HG03095 (cell line): ENCODE data around the gene ETV3L.

Source experiments
- ATAC-seq: cut with Tn5 transposase; IDR thresholded peaks from one replicate; pipeline ENCODE4 v1.9.1; 2021; ENCODE audit warnings: moderate library complexity; ENCODE audit not compliant: unreplicated experiment

Gene ETV3L

DNA sequence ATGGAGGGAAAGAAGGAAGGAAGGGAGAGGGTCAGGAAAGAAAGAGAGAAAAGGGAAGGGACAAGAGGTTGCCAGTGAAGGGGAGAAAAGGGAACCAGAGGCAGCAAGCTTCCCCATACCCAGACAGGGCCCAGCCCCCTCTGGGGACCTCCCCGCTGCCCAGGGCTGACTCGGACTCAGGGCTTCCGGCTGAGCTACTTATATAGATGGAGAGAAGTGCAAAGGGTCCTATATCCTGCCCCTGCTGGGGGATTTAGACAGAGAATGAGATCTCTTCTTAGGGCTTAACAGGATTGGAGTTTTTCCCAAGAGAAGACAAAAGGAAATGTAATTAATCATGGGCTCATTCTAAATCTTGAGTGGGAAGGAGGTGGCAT lies at the start of gene ETV3L:
Gene ETV3L (minus strand): TSS at position 176 of the 377 bp plus-strand sequence. CDS start 285 bp downstream, outside the sequence.
- no peak for ATAC-seq

DNA sequence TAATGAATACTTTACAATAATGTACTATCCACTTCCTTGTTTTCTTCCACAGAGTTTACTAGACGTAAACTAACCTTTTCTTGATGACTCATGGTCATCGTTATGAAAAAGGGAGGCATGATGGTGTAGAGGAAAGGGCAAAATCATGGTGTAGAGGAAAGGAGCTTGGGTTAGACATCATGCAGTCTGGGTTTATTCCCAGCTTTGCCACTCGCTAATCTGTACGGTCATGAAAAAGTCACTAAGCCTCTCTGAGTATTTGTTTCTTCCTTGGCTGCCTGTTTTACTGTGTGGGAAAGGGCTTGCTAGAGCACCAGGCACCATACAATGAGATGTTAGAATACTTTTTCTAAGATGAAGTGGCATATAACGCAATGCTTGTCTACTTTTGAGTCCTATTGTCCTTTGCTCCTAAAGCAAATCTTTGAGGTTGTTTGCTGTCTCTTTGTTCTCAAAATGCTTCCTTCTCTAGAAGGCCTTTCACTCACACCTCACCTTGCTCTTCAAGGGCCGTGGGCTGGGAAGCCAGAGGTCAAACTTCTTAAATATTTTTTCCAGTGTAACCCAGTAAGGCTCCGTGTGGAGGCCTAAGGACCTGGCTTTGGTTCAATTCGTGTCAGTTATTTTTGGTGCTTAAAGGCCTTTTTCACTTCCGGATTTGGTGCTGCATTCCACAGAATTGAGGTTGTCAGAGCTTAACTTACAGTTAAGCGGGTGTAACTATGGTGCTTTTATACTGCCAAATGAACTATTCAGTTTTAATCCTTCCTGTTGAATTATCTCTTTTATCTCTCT lies 48.5 kb upstream of the ETV3L start:
- ATAC-seq, result no peak

DNA sequence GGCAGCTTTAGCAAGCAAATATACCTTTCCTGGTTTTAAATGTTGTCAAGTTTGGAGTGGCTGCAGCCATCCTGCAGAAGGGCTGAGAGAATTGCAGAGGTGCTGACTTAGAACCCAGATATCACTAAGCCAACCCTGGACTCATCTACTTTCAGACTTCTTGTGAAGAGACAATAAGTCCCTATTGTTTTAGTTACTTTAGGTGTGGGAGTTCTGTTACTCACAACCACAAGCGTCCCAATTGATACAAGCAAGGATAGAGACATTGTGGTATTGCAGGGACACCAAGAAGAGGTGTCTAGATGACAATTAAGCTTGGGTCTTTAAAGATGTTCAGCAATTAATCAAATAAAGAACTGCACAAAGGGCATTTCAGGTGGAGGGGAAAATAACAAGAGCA lies 47.4 kb upstream of the ETV3L start:
- ATAC-seq, result no peak

DNA sequence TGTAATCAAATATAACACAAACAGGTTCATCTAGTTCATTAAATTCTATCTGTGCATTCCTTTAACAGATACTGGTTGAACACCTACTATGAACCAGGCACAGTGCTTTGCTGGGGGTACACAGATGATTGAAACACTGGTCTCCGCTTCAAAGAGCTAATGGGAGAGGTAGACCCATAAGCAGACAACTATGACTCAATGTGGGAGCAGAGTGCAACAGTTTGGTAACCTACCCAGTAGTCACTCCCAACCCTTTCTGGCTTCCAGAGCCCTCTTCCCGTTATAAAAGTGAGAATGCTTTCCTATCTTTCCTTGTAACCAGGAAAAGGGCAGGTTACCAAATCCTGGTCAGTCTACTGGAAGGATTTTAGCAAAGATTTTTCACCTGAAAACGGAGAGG lies 46.6 kb upstream of the ETV3L start:
- ATAC-seq, result no peak

DNA sequence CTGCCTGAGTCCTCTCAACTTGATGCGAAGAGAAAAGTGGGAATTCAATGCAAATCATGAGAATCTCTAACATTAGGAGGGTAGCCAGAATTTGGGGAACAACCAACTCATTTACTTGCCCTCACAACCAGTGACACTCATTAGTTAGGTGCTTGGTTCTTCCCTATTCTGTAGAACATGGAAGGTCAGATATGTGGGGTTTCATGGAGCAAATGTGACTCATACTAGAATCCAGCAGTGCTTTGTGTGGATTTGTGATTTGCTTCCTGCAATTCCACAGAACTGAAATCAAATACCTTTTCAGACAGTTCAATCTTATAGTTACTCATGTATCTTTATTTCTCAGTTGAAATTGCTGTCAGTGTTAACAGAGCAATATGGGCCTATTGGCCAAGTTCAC lies 45.5 kb upstream of the ETV3L start:
- no peak for ATAC-seq

DNA sequence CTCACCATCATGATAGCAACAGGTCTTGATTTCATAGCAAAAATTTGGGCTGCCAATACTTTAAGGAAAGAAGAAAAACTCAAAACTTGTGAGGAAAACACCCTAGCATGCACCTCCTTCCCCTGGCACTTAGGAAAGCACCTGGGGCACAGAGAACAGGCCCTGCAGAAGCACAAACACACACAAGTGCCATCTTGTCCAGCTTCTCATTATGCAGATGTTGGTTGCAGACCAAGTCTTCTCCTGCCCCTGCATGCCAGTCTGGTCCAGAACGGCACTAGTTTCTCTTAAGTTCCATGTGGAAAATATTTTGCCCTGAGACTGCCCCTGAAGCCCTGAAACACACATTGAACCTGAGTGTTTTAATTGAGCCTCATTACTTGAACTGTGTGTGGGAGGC lies 44.9 kb upstream of the ETV3L start:
- ATAC-seq, result no peak

DNA sequence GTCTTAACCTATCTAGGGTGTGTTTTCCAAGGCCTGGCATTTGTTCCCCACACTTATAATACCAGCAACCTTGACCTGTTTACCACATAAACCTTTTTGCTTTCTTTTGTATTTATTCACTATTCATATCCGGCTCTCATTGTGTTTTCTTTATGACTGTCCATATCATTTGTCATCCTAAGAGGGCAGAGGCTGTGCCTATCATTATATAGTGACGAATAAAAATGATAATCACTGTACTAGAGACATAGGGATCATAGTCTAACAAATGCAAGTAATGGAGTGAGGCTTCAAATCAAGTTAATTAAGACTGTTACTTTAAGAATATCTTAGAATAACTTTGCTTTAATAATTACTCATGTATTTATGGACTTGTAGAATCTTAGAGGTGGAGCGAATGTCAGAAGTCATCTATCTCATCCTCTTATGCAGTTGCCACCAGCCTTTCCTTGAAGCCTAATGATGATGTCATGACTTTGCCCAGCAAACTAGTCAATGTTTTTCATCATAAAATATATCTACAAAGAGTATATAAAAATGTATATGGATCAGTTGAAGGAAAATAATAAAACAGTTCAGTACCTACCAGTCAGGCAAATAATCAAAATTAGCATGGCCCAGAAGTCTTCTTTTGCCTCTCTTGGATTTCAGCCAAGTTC lies 43.3 kb upstream of the ETV3L start:
- no peak for ATAC-seq

DNA sequence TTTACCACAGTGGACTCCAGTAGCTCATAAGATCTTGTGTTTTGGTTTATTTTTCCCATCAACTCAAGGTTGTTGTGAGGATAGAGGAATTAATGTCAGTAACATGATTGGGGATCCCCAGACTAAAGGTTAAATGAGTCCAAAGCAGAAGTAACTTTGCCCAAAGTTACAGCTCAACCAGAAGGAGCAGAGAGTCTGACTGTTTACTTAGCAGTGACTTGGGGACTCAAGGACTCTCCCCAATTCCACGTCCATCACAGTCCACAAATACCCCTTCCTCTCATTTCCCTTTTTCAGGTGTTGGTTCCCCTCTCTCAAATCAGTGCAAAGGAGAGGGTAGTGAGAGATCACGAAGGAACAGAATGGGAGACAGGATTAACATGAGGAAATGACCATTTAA lies 42.6 kb upstream of the ETV3L start:
- ATAC-seq, result no peak

DNA sequence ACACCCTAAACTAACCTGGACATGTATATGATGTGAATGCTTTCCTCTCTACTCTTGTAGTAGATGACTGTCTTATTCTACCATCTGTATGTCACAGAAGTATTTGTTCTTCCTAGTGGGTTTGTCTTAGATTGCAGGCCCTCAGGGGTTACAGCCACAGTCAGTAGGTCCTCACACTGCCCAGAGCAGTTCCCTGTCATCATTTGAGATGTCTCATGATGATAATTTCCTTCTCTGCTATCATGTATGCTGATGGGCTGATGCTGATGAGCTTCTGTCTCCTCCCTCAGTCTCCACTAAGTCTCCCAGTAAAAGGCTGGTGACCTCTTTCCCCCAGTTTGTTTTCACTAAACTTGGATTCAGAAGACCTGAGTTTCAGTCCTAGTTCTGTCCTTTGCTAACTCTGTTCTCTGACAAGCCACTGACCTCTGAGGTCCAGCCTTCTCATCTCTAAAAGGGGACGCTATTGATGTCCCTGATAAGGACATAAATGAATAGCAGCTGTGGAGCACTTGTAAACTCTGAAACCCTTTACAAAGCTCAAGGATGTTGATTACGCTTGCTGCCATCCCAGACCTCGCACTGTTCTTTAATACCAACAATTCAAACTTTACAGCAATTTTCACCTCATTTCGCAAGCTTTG lies 41.7 kb upstream of the ETV3L start:
- ATAC-seq, result no peak

DNA sequence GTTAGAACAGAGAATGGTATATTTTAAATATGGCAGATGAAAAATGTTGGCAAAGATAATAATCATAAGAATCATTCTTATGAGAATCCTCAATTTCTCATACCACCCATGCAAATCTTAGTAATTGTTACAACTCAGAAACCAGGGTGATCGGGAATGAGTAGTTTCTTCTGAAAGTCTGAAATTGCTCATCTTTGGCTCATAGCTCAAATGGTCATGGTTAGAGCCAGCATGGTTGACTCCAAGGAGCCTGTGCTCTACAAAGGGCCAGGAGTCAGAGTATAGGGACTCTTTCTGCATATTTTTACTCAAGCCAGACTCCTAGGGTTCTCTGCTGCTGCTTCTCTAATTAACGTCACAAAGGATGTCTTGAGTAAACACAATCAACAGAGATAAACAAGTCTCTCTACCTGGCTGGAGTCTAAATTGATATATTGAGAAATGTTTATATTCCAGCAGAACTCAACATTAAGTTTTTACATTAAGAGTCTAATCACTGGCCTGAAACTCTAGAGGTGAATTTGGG lies 40.5 kb upstream of the ETV3L start:
- ATAC-seq, result no peak

DNA sequence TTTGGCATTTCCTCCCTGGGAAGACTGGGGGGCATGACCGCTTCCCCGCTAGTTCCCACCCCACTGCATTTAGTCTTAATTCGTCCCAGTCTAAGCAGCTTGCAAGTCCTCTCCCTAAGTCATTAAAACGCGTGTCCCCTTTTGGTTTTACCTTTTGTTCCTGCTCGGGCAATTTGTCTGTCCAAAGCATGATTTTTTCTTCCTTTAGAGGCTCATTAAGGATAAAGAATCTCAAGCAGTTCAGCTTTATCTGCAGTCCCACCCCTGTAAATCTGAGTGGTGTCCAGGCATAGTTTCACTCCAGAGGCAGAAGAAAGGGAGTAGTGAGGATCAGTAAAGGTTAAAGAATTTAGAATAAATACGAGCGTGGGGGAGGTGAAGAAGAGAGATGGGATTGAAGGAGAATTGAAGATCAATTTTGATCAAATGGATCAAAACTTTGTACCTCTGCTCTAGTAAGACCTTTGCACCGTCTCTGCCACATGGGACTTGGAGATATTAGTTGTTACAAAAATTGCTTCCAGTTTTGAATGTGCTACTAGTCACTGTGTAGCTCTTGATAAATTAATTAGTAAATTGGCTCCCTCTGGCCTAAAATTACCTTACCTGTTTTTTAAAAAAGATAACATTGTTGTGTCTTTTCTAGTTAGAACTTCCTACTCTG lies 39.6 kb upstream of the ETV3L start:
- no peak for ATAC-seq

DNA sequence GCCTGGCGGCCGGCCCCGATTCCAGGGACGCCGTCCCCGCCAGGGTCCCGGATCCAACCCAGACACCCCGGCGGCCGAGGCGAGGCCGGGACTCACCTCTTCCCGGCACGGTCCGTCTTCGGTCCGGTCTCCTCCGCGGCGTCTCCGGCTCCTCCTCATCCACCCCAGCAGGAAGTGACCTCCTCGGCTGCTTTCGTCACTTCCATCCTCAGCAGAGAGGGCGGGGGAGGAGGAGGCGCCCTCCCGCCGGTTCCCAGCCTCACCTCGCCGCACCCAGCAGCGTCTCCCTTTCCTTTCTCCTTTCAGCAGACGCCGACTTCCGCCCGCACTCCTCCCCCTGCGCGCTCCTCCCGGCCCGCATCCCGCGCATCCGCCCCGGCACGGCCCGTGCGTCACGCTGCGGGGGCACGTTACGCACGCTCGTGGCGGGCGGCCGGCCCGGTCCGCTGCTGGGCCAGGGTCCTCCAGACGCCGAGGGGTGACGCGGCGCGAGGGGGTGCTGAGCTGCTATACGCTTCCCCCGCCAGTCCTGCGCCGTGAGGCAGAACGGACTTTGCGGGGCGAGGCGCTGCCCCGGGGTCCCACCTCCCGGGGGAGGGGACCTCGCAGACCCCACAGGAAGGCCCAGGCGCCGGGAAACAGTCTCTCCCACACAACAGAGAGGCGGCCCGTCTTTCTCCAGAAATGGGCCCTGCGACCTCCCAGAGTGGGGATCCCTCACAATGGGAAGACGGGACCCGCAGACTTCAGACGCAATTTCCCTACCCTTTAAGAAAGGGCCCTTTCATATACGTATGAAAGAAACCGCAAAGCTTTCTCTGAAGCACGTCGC lies 38.8 kb upstream of the ETV3L start, which contains the start of gene ETV3:
Gene ETV3 (minus strand): TSS at position 176 of the 832 bp plus-strand sequence. CDS start 2,043 bp downstream, outside the sequence.
- ATAC-seq, result peak; percentile 74

DNA sequence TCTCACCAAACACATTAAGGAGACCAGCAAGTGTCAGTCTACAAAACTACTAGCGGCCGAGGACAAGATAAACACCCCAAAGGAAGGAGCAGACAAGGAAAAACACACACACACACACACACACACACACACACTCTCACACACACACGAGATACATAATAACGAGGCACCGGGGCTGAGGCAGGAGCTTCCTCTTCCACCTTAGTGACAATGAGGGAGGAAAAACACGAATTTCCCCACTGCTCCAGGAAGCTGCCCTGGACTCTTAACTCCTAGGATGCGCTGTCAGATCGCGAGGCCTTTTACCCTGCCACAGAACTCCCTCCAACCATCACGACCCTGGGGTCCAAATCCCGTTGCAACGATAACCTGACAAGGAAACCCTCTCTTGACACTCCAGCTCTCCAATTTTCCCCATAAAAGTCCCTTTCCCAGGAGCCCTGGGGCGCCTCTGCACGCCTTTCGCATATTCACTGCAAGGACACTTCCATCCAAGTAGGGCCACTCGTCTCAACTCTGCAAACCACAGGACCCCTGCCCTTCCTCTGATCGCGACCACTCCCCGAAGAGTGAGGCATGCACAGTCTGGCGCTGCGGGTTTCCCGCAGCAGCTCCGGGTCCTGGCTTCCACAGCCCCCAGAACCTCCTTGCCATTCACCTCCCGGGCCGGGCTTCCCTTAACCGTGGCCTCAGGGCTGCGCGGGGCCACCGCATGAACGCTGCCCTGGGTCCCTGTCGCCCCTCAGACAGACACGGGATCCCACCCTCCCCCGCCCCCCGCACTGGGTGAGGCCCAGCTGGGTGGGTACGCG lies 38.0 kb upstream of the ETV3L start:
- peak; percentile 23 for ATAC-seq

DNA sequence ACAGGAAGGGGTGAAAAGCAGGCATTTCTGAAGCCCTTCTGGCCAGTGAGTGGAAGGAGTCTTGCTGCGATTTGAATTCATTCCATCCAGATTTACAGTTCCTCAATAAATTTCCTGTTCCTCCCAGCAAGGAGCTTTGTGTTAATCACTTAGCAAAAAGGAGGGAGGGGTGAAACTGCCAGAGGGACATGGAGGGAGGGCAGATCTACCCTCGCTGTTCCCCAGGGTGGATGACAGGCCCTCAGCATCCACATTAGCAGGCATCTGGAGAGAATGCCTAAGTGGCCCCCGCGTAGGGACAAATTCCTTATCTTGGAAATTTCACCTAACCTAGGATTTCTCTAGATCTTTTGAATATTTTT lies 37.4 kb upstream of the ETV3L start:
- no peak for ATAC-seq

DNA sequence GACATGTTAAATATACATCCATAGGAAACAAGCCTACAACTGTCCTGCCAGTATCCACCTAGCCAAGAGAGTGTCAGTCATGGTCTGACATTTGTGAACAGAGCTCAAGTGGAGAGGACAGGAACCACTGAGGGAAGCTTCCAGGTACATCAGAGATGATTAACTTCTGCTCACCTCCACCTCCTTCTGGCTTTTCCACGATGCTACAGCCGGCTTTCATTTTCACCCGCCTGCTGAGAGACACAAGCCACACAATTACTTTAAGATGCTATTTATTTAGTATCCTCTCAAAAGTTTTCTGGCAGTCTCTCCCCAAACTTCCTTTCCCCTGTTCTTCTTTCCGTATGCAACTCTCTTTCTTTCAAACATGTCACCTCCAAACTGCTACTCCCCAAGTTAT lies 36.5 kb upstream of the ETV3L start:
- ATAC-seq, result no peak

DNA sequence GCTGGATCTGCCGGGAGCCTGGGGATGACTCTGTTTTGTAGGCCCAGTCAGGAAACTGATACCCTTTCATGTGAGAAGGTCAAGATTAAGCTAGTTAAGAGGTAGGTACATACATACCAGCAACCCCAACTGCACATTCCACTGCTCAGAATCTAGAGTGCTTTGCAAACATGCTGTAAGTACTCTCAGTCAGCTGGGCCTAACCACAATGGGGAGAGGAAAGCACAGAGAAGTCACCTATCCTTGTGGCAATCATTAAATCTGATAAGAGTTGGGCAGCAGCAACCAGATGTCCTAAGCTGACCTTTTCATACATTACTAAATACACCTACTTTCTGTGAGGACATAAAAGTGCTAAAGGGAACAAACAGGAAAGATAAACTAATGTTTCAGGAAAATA lies 36.0 kb upstream of the ETV3L start:
- ATAC-seq, result no peak

DNA sequence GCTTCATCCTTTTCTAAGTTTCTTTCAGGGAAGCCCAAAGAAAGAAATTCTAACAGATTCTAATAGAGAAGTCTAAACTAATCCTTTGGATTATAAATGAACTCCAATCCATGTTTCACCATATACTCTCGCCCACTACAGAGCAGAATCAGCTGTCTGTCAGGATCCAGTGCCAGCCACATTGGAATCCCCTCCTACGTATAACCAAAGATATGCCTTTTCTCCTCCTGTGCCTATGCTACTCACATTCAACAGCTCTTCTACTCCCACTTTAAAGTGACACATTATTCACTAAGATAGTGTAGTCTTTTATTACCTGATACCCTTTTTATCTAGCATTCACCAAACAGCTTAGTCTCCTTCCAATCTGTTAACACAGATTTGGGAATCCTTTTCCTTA lies 35.5 kb upstream of the ETV3L start:
- no peak for ATAC-seq

DNA sequence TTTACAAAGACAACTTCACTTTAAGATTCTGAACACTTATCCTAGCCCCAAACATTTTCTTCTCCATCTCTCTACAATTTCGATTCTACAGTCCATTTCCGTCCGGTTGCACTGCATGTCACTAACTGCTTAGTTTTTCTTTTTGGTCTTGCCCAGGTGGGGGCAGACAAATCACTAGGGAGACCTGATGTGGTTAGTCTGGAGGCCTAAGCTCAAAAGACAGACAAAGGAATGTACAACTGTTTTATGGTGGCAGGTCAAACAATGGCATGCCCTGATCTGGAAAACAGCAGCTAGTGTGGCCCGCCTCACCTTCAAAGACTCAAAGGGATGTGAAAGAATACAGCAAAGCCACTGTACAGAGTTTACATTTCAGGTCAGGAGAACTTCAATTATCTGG lies 34.8 kb upstream of the ETV3L start:
- ATAC-seq, result no peak

DNA sequence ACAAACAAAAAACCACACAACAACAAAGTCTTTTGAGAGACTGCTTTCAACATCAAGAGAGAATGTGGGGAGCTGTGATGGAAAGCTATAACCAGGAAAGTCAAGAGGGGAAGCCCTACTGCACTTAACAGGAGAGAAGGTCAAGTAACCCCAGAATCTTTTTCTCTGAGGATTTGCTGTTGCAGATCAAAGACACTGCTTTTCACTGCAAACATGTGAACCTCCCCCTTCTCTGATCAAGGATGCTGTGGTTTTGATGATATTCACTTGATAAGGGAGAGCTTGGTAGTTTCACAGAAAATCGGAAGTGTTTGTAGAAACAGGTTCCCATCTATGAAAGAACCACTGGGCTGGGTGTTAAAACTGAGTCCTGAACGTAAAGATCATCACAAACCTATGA lies 33.8 kb upstream of the ETV3L start:
- ATAC-seq, result no peak
